ENCODE results near the gene RAMACL. TPM values are rescaled to one million over a fixed set of nuclear protein-coding genes. Genes with fewer than 3 reads are reported as not detected.

The RAMACL gene
- total RNA-seq, 4 donors from 2014 or later, result 1.1 to 1.5 (median 1.1) TPM; not detected in 1

DNA sequence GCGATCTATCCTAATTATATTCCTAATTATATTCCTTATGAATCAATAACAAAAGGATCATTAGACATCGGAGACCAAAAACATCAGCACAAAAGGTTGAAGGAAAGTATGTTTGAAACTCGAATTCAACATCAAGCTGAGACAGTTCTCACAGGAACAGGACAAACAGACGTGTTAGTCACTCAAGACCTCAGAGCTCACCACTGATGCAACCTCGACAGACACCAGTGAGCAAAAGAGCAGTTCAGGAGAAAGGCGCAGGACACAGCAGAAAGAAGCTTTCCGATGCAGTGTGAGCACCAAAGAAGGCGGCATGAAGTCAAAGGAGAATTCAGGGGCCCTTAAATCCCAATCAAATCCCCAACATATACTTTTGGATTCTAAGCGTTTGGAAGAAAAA is 6.3 kb upstream of the RAMACL start:
- Histone ChIP-seq H3K36me3 (no peaks in the 10 kb centered on the region), H3K27me3 (no peaks in the 10 kb centered on the region), H3K4me1 (peaks cover 0 to 21% (median 11%) of the 10 kb centered on the region in 4 donors), H3K9me3 (no peaks in the 10 kb centered on the region), H3K4me3 (no peak overlapping the region), H3K27ac (no peak overlapping the region)
- DNase-seq, result no peak
- TF ChIP-seq, protein P1, sequence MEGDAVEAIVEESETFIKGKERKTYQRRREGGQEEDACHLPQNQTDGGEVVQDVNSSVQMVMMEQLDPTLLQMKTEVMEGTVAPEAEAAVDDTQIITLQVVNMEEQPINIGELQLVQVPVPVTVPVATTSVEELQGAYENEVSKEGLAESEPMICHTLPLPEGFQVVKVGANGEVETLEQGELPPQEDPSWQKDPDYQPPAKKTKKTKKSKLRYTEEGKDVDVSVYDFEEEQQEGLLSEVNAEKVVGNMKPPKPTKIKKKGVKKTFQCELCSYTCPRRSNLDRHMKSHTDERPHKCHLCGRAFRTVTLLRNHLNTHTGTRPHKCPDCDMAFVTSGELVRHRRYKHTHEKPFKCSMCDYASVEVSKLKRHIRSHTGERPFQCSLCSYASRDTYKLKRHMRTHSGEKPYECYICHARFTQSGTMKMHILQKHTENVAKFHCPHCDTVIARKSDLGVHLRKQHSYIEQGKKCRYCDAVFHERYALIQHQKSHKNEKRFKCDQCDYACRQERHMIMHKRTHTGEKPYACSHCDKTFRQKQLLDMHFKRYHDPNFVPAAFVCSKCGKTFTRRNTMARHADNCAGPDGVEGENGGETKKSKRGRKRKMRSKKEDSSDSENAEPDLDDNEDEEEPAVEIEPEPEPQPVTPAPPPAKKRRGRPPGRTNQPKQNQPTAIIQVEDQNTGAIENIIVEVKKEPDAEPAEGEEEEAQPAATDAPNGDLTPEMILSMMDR (IDR thresholded peaks at IDR 0.05), result no peak
- no peak for TF ChIP-seq POLR2A (IDR thresholded peaks at IDR 0.05)

DNA sequence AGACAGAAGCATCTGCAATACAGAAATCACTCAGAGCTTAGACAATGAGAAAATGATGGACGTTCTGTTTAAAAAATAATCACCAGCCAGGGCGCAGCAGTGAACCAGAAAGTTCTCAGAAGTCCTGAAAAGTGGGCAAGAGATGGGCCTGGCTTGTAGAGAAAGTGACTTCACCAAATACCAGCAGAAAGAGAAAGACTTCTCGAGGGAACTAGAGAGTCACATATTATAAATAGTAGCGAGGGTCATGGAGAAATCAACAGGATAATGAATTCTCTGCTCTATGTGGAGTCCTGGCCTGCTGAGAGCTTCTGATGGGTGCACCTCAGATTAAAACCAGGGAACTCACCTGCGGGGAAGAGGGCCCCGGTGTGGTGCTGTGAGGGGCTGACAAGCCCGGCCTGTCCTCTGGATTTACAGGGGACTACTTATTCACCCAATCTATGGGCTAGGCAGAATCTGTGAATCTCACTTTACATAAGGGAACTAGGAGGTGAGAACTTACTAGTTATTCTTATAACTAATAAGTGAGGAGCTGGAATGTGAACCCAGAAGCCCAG is 5.6 kb upstream of the RAMACL start:
- Histone ChIP-seq H3K4me1 (peaks cover 0 to 22% (median 10%) of the 10 kb centered on the region in 4 donors), H3K27me3 (no peaks in the 10 kb centered on the region), H3K9me3 (no peaks in the 10 kb centered on the region), H3K36me3 (no peaks in the 10 kb centered on the region), H3K27ac (no peak overlapping the region), H3K4me3 (no peak overlapping the region)
- TF ChIP-seq, protein P1 (IDR thresholded peaks at IDR 0.05), result no peak
- no peak for TF ChIP-seq POLR2A (IDR thresholded peaks at IDR 0.05)
- no peak for DNase-seq

DNA sequence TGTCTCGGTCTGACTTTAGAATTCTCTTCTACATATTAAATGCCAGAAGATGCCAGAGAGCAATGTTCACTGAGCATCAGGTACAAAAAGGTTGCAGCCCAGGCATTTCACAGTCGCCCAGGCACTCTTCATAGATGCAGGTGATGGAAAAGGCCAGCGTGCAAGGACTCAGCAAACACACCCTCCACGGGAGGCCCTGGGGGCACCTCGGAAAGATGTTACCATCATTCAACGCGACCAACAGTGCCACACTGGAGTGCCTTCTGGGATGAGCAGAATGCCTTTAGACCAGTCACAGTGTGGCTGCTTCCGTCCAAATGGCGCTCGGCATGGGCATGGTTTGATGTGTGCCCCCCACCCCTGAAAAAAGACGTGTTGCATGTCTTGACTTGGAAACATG is 4.5 kb upstream of the RAMACL start:
- DNase-seq, result no peak
- no peaks in the 10 kb centered on the region for H3K27me3 ChIP-seq
- no peak for TF ChIP-seq POLR2A (IDR thresholded peaks at IDR 0.05)
- TF ChIP-seq, protein P1 (IDR thresholded peaks at IDR 0.05), result no peak
- no peak overlapping the region for H3K27ac ChIP-seq
- H3K4me1 ChIP-seq, result peaks cover 0 to 26% (median 10%) of the 10 kb centered on the region in 4 donors
- H3K4me3 ChIP-seq, result no peak overlapping the region
- H3K36me3 ChIP-seq, result no peaks in the 10 kb centered on the region
- H3K9me3 ChIP-seq, result no peaks in the 10 kb centered on the region

DNA sequence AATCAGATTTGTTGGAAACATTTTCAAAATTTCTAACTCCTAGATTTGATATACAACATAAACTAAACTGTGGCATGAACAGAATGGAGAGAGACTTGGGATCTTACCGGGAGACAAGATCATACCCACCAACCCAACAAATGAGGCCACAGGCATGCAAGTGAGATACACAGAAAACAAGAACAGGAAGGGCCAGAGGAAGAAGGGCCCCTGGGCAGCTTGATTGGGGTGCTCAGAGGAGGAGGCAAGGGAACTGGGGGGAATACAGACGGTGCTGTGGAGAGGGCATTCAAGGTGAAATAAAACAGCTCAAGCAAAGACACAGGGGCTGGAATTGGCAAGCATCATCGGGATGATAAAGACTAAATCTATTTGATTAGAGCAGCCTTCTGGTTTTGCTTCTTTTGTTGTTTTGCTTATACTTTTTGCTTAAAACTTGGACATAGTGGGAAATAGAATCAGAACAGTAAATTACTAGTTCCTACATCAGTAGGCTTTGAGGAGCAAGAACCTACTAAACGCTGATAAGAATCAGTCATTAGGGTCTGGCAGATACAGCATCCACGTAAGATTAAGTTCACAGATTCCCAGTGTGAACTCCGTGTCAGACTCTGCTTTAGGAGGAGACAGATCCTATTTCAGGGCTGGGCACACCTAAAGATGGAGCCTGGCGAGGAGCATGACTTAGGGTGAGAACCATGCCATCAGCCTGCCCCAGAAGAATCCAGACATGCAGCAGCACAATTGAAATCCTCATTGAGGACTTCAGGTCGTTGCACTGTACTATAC is 3.5 kb upstream of the RAMACL start:
- Histone ChIP-seq H3K36me3 (no peaks in the 10 kb centered on the region), H3K4me3 (no peak overlapping the region), H3K4me1 (peaks cover 0 to 26% (median 10%) of the 10 kb centered on the region in 4 donors), H3K27me3 (no peaks in the 10 kb centered on the region), H3K9me3 (no peaks in the 10 kb centered on the region), H3K27ac (peak overlapping the region in 2 of 4 donors; percentile 4 to 75)
- no peak for TF ChIP-seq POLR2A (IDR thresholded peaks at IDR 0.05)
- TF ChIP-seq, protein P1 (IDR thresholded peaks at IDR 0.05), result no peak
- DNase-seq, result no peak

DNA sequence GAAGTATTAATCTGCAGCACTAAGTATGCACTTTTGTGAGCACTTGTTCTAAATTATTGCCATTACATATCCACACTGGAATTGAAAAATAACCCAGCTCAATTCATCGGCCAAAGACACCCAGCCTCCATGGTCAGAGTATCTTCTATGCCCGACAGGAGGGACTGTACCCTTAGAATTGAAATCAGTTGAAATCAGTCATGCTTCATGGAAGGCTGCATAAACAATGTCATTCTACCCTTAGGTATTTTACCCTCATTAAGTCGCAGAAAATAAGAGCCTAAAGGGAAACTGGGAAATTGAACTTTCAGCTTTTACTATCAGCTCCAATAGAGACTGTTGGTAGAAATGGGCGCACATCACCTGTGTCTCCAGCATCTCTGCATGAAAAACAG is 2.9 kb upstream of the RAMACL start:
- Histone ChIP-seq H3K27me3 (no peaks in the 10 kb centered on the region), H3K4me1 (peaks cover 0 to 26% (median 10%) of the 10 kb centered on the region in 4 donors), H3K36me3 (no peaks in the 10 kb centered on the region), H3K9me3 (no peaks in the 10 kb centered on the region), H3K27ac (peak overlapping the region in 2 of 4 donors; percentile 31 to 75), H3K4me3 (no peak overlapping the region)
- no peak for DNase-seq
- no peak for TF ChIP-seq POLR2A (IDR thresholded peaks at IDR 0.05)
- TF ChIP-seq, protein P1 (IDR thresholded peaks at IDR 0.05), result no peak
